SK-MEL-5 (cell line): ENCODE measurements around the gene XCR1. TPM values are rescaled to one million over a fixed set of nuclear protein-coding genes. Genes with fewer than 3 reads are reported as not detected.
"Not testable (repeated sequence)": the region's sequence is repeated elsewhere in the genome, so short reads cannot be mapped to it uniquely, and the experiment has no call there.

Experiments
- DNase-seq: peaks from one replicate; pipeline ENCODE4 v3.0.0-alpha.2; 2016; ENCODE audit warnings: low read depth, low spot score
- in situ Hi-C: cut with HindIII; loops from 2 replicates; pipeline ENCODE4 v1.10.0; 2016; ENCODE audit warnings: low sequenced_read_pairs, high pct_unique_total_duplicates, low pct_unique_long_range_greater_than_20kb
- total RNA-seq: library from RNA; depleted of rRNA; stranded (reverse); fragments of >200 nt; shearing (Covaris generic); gene quantifications from 2 replicates; pipeline ENCODE4 v1.2.3, GENCODE V29; 2014

Gene XCR1
- total RNA-seq, 1 experiment from 2014 or later = not detected

- DNase-seq = no peak
- in situ Hi-C loops = no loop called here
These were observed 6.3 kb downstream of the XCR1 start for GRCh38 chr3:46020766-46021510.

- in situ Hi-C loops = no loop called here
These were observed 7.6 kb downstream of the XCR1 start for GRCh38 chr3:46019707-46020106.

GRCh38 chr3:46017720-46018119, 9.6 kb downstream of the XCR1 start:
- no peak for DNase-seq
- in situ Hi-C loops = no loop called here

More at GRCh38 chr3:46019707-46020106, 7.6 kb downstream of the XCR1 start:
- DNase-seq = no peak

- in situ Hi-C loops = no loop called here
- no peak for DNase-seq
These were observed 13.8 kb downstream of the XCR1 start for GRCh38 chr3:46013316-46014094.

GRCh38 chr3:46012246-46012645, 15.0 kb downstream of the XCR1 start:
- DNase-seq = no peak
- in situ Hi-C loops = no loop called here

- in situ Hi-C loops = no loop called here
- DNase-seq = no peak
These were observed 16.7 kb downstream of the XCR1 start for GRCh38 chr3:46010519-46011113.

GRCh38 chr3:46008058-46008457, 19.2 kb downstream of the XCR1 start:
- in situ Hi-C loops = no loop called here
- DNase-seq = no peak

GRCh38 chr3:46007280-46007679, 20.0 kb downstream of the XCR1 start:
- no peak for DNase-seq
- in situ Hi-C loops = no loop called here

GRCh38 chr3:46006238-46007032, 20.8 kb downstream of the XCR1 start:
- in situ Hi-C loops = no loop called here
- no peak for DNase-seq

- DNase-seq, in situ Hi-C loops: not testable (repeated sequence)
These were observed 23.6 kb downstream of the XCR1 start for GRCh38 chr3:46003706-46004105.

- no peak for DNase-seq
- in situ Hi-C loops = no loop called here
These were observed 26.1 kb downstream of the XCR1 start for GRCh38 chr3:46001178-46001577.

- no peak for DNase-seq
- in situ Hi-C loops = no loop called here
These were observed 29.3 kb downstream of the XCR1 start for GRCh38 chr3:45997942-45998341.

GRCh38 chr3:45997499-45997898, 29.8 kb downstream of the XCR1 start:
- in situ Hi-C loops, DNase-seq: not testable (repeated sequence)

- DNase-seq = peak; percentile 87
- in situ Hi-C loops = no loop called here
These were observed 31.8 kb downstream of the XCR1 start, which contains the start of gene FYCO1 for GRCh38 chr3:45995236-45996192. Gene FYCO1, minus strand, starts transcription at chr3:45995824. Its CDS starts 10,914 bp downstream, at chr3:45984910.

- no peak for DNase-seq
- in situ Hi-C loops = no loop called here
These were observed 32.7 kb downstream of the XCR1 start for GRCh38 chr3:45994419-45995235.

- in situ Hi-C loops = no loop called here
- DNase-seq = no peak
These were observed 33.8 kb downstream of the XCR1 start for GRCh38 chr3:45993421-45994027.
